ENCODE data around the gene TRABD2B.

DNA sequence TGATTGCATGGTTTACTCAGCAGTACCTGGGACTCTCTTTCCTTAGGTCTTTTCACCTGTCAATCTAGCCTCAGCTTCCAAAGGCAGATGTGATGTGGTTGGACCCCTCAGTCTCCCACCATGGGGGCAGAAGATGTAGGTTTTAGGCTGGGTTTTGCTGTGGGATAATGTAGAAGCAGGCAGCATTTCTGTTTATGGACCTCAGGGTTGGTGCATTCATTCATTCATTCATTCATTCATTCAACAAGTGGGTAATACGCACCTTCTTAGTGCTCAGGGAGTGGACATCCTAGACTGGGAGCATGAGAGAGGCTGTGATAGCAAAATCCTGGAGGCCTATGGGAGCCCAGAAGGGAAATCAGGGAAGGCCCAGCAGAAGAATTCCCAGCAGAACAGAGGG, 209.6 kb downstream of the TRABD2B start:
- TF ChIP-seq, protein P1, sequence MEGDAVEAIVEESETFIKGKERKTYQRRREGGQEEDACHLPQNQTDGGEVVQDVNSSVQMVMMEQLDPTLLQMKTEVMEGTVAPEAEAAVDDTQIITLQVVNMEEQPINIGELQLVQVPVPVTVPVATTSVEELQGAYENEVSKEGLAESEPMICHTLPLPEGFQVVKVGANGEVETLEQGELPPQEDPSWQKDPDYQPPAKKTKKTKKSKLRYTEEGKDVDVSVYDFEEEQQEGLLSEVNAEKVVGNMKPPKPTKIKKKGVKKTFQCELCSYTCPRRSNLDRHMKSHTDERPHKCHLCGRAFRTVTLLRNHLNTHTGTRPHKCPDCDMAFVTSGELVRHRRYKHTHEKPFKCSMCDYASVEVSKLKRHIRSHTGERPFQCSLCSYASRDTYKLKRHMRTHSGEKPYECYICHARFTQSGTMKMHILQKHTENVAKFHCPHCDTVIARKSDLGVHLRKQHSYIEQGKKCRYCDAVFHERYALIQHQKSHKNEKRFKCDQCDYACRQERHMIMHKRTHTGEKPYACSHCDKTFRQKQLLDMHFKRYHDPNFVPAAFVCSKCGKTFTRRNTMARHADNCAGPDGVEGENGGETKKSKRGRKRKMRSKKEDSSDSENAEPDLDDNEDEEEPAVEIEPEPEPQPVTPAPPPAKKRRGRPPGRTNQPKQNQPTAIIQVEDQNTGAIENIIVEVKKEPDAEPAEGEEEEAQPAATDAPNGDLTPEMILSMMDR (IDR thresholded peaks at IDR 0.05; ENCODE audit: low read depth, low read length, missing input control): no peak
- TF ChIP-seq MAX (IDR thresholded peaks at IDR 0.05): no peak
- no peak for TF ChIP-seq RAD21 (IDR thresholded peaks at IDR 0.05)
- no peak for TF ChIP-seq NR2F2 (IDR thresholded peaks at IDR 0.05)
- TF ChIP-seq JUND (IDR thresholded peaks at IDR 0.05): no peak
- TF ChIP-seq REST (IDR thresholded peaks at IDR 0.05): no peak
- no peak for TF ChIP-seq TAF1 (conservative IDR thresholded peaks at IDR 0.05)
- TF ChIP-seq GABPA (IDR thresholded peaks at IDR 0.05 in 1 of 2, conservative IDR thresholded peaks at IDR 0.05 in 1 of 2): no peak
- no peak for TF ChIP-seq YY1 (IDR thresholded peaks at IDR 0.05)
- TF ChIP-seq SP1 (IDR thresholded peaks at IDR 0.05): no peak
- TF ChIP-seq ATF3 (IDR thresholded peaks at IDR 0.05): no peak
- no peak for TF ChIP-seq RXRA (IDR thresholded peaks at IDR 0.05)
- no peak for TF ChIP-seq ZBTB33 (IDR thresholded peaks at IDR 0.05)
- no peak for TF ChIP-seq EGR1 (IDR thresholded peaks at IDR 0.05; ENCODE audit: low read depth in 2 of 2)
